GM10847 (cell line): ENCODE results near the gene KCTD18.
A peak's percentile ranks its signal among the peaks of the same experiment; 100 is the strongest.

ENCODE experiments used
- POLR2A ChIP-seq: IDR thresholded peaks from 2 replicates; pipeline ENCODE4 v1.6.1; 2011; ENCODE audit not compliant: insufficient read length; ENCODE audit errors: extremely low read depth

Gene KCTD18

GRCh38 chr2:200509612-200510433 lies at the start of gene KCTD18:
Gene KCTD18, minus strand, starts transcription at chr2:200510068. Its CDS starts 3,052 bp downstream, at chr2:200507016.
- peak; percentile 40 for TF ChIP-seq POLR2A

DNA sequence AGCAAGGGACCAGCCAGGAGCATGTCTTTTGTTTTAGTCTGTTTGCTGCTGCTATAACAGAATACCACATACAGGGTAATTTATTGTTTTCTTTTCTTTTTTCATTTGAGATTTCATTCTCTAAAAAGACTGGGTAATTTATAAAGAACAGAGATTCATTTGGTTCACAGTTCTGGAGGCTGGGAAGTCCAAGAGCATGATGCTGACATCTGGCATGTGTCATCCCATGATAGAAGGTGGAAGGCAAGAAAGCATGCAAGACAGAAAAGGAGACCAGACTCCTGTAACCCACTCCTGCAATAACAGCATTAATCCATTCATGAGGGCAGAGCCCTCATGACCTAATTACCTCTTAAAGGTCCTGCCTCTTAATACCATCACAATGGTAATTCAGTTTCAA lies 30.9 kb upstream of the KCTD18 start:
- no peak for TF ChIP-seq POLR2A

- TF ChIP-seq POLR2A, result no peak
Measured at GRCh38 chr2:200538139-200538538, 28.3 kb upstream of the KCTD18 start.

GRCh38 chr2:200534572-200534971 lies 24.7 kb upstream of the KCTD18 start:
- TF ChIP-seq POLR2A, result no peak

DNA sequence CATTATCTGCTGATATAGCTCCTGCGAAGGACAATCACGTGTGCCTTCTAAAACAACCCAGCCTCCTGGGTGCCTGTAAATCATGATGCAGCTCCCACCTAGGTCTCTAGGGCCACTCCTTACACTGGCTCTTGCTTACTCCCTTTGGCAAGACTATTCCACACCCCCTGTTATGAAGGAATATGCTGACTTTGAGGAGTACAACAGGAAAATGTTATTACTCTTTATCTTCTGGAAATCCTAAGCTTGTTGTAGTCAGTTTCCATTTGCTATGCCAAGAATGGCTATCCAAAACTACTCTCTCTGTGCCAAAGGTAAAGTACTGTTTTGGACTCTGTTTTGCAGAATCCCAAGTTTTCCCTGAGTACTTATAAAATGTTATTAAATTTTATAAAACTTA lies 23.9 kb upstream of the KCTD18 start:
- TF ChIP-seq POLR2A, result no peak

DNA sequence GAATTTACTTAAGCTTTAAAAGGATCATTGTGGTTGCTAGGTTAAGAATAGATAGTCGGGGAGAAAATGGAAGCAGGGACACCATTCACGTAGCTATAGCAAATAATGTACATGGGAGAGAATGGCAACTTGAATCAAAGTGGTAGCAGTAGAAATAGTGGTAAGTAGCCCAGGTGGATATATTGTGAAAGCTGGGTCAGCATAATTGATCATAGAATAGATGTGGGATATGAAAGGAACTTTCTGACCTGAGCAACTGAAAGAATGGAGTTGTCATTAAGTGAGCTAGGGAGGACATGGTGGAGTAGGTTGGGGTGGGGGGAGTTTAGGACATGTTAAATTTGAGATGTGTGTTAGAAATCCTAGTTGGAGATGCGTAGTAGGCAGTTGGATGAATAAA lies 18.4 kb upstream of the KCTD18 start:
- no peak for TF ChIP-seq POLR2A

DNA sequence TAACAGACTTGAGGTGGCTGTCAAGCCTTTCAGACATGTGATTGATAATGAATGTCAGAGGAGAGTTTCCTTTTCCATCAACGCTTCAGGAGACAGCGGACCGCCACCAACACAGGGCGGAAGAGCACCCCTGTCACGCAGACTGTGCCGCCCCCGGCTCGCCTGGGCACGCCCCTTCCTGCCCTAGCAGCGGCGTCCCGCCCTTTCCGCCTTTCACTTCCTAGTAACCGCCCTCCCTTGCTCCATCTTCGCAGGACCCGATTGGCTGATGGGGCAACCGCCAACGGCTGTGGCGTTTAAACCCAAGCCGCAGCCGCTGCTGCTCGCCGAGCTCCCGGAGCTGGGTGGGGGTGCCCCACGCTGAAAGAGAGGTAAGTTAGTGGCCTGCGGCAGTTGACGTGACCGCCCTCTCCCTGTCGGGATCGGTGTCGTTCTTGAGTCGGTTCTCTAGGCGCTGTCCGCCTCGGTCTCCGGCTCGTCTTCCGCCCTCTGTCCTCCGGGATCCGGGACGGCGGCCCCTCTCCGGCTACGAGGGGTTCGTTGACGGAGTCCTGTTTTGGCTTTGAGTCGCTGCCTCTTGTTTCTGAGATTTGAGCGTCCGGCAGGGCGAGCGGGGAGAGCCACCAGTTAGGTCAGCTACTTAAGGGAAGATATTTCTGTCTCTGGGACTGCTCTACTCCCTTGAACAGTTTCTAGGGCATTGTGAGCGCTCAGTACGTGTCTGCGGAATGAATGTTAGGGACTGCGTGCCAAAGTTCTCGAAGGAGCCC lies 16.2 kb upstream of the KCTD18 start, which contains the start of gene SGO2:
SGO2 (plus strand) TSS at position 326 of the 770 bp plus-strand sequence. CDS start 6,769 bp downstream, outside the sequence.
- peak; percentile 75 for TF ChIP-seq POLR2A

GRCh38 chr2:200525551-200525881 lies 15.6 kb upstream of the KCTD18 start:
- TF ChIP-seq POLR2A, result no peak

- TF ChIP-seq POLR2A, result no peak
Measured at GRCh38 chr2:200525066-200525465, 15.2 kb upstream of the KCTD18 start.

GRCh38 chr2:200523604-200524003 lies 13.7 kb upstream of the KCTD18 start:
- TF ChIP-seq POLR2A, result no peak

- no peak for TF ChIP-seq POLR2A
Measured at GRCh38 chr2:200523158-200523557, 13.3 kb upstream of the KCTD18 start.

DNA sequence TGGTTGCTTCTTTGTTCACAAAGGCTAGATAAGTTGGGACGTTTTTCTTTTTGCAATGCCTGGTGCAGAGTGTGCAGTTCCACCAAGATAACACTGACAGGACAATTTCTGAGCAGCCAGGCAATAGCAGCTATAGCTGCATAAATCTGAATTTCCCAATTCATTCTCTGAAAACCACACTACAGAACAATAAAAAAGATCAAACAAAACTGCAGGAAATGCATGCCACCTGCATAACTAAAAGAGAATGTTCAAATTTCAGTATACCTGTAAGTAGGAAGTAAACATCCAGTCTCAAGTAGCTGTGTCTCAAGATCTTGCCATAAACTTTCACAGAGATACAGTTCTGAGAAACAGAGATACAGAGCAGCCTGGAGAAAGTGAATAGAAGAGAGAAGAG lies 5.3 kb upstream of the KCTD18 start:
- TF ChIP-seq POLR2A, result no peak

GRCh38 chr2:200509235-200509611 lies 645 bp downstream of the KCTD18 start:
- TF ChIP-seq POLR2A, result no peak

- no peak for TF ChIP-seq POLR2A
Measured at GRCh38 chr2:200507179-200507578, 2.7 kb downstream of the KCTD18 start.

DNA sequence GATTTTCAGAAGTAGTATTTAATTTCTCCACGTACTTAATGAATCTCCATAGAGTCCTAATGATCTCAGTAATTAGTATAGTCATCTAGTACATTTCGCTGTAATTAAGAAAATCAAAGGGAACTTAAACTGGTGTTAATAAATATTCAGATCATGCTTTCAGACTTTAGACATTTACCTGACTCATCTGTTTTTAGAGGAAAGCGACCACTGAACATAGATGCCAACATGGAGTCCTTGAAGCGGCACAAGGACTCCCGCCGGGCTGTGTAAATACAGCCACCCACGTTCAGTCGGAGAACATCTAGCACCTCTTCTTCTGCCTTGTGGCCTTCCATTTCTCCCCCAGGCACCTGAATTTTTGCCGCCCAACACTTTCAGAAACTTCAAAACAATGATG lies 3.2 kb downstream of the KCTD18 start:
- TF ChIP-seq POLR2A, result no peak

- no peak for TF ChIP-seq POLR2A
Measured at GRCh38 chr2:200502196-200502595, 7.7 kb downstream of the KCTD18 start.
